ENCODE measurements around the gene TAOK1.

GRCh38 chr17:29546085-29546484 is 155.9 kb downstream of the TAOK1 start:
- TF ChIP-seq, protein P1, sequence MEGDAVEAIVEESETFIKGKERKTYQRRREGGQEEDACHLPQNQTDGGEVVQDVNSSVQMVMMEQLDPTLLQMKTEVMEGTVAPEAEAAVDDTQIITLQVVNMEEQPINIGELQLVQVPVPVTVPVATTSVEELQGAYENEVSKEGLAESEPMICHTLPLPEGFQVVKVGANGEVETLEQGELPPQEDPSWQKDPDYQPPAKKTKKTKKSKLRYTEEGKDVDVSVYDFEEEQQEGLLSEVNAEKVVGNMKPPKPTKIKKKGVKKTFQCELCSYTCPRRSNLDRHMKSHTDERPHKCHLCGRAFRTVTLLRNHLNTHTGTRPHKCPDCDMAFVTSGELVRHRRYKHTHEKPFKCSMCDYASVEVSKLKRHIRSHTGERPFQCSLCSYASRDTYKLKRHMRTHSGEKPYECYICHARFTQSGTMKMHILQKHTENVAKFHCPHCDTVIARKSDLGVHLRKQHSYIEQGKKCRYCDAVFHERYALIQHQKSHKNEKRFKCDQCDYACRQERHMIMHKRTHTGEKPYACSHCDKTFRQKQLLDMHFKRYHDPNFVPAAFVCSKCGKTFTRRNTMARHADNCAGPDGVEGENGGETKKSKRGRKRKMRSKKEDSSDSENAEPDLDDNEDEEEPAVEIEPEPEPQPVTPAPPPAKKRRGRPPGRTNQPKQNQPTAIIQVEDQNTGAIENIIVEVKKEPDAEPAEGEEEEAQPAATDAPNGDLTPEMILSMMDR (IDR thresholded peaks at IDR 0.05; ENCODE audit: insufficient read depth, low read depth, low read length), result no peak
- no peak for TF ChIP-seq EZH2 (IDR thresholded peaks at IDR 0.05; ENCODE audit: insufficient read depth, low read length)

All from astrocyte (in vitro differentiated cells and primary cell).